ENCODE results near the gene OR5I1.
"Not testable (repeated sequence)": the region's sequence is repeated elsewhere in the genome, so short reads cannot be mapped to it uniquely, and the experiment has no call there.

The OR5I1 gene

DNA sequence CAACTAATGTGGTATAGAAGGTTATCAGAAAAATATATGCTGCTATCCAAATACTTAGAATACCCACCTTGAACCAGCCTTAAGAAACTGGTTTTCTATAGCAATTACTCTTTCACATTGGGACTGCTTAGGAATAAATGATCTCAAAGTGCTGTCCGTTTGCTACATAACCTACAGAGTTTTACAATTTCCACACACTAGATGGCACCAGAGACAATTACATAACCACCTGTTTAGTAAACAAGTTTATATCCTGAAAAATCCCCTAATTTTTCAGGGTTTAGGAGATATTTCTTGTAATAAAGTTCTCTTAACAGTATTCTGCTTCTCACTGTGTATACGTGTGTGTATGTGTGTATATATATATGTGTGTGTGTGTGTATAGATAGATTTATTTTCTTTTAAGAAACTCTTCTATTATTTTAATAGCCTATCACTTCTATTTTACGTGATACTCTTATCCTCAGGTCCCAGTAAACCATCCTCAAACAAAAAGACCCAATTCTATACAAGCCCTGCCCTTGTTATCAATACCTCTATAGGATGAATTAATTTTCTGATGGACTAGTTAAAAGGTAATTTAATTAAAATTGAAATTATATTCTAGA lies 6.7 kb upstream of the OR5I1 start:
- peak; percentile 21 for DNase-seq (ENCODE audit: low read depth)
- H3K4me3 ChIP-seq (ENCODE audit: low read length): no peak overlapping the region
- TF ChIP-seq, protein P1, sequence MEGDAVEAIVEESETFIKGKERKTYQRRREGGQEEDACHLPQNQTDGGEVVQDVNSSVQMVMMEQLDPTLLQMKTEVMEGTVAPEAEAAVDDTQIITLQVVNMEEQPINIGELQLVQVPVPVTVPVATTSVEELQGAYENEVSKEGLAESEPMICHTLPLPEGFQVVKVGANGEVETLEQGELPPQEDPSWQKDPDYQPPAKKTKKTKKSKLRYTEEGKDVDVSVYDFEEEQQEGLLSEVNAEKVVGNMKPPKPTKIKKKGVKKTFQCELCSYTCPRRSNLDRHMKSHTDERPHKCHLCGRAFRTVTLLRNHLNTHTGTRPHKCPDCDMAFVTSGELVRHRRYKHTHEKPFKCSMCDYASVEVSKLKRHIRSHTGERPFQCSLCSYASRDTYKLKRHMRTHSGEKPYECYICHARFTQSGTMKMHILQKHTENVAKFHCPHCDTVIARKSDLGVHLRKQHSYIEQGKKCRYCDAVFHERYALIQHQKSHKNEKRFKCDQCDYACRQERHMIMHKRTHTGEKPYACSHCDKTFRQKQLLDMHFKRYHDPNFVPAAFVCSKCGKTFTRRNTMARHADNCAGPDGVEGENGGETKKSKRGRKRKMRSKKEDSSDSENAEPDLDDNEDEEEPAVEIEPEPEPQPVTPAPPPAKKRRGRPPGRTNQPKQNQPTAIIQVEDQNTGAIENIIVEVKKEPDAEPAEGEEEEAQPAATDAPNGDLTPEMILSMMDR (conservative IDR thresholded peaks at IDR 0.05; ENCODE audit: low read length): peak; percentile 48

DNA sequence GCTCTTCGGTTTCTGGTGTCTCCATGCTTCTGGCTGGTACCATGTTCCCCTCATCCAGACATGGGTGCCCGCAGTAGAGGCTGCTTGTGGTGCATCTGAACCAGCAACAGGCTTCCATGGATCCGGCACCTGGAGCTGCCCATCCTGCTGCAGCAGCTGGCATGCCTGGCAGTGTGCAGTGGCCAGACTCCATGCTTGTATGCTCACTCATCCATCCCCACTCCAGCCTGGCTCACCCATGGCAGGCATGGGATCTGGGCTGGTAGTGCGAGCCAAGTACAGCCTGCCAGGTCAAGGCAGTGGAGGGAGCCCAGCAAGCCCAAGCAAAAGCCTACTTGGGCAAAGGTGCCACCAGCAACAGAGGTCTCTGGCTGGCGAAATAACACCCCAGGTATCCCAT lies 15.7 kb downstream of the OR5I1 start:
- H3K4me3 ChIP-seq (ENCODE audit: low read length): no peak overlapping the region
- DNase-seq (ENCODE audit: low read depth): no peak
- TF ChIP-seq, protein P1 (conservative IDR thresholded peaks at IDR 0.05; ENCODE audit: low read length): no peak

DNA sequence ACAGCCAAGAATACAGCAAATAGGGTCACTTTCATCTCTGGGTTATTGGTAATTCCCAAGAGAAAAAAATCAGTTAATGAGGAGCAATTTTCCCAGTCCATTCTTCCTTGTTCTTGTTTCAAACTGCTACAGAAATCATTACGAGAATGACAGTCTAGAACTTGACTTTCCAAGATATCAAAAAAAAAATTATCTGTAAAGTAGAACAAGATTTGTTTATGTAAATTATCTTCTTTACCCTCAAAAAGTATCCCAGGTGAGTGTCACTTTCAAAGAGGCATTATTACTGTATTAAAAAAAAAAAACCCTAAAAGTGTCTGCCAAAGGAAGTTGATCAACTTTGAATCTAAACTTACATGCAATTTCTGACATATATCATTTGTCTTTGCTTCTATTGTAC lies 21.7 kb downstream of the OR5I1 start, which contains the start of gene OR5W2:
OR5W2 (minus strand) TSS at position 101 of the 400 bp plus-strand sequence; CDS start at position 101, 0 bp downstream.
- DNase-seq (ENCODE audit: low read depth): no peak
- no peak within 1 kb of the TSS for H3K4me3 ChIP-seq (ENCODE audit: low read length)
- TF ChIP-seq, protein P1 (conservative IDR thresholded peaks at IDR 0.05; ENCODE audit: low read length): no peak

DNA sequence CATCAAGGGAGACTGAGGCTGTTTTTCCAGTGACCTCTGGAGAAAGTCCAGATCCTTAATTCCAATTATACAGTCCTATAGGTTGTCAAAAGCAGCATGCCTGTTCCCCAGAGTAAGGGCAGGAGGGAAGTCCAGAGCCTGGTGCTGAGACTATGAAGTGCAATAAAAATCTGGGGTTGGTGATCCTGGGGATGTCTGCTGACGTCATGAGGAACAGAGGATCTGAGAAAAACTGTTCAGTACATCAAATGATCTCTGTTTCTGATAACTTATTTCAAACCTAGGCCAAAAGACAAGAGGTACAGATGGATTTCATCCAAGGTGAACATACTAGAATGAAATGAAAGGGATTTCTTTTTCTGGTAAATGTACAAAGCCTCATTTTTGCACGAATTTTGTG lies 33.9 kb downstream of the OR5I1 start:
- no peak overlapping the region for H3K4me3 ChIP-seq (ENCODE audit: low read length)
- DNase-seq (ENCODE audit: low read depth): no peak
- TF ChIP-seq, protein P1 (conservative IDR thresholded peaks at IDR 0.05; ENCODE audit: low read length): no peak

DNA sequence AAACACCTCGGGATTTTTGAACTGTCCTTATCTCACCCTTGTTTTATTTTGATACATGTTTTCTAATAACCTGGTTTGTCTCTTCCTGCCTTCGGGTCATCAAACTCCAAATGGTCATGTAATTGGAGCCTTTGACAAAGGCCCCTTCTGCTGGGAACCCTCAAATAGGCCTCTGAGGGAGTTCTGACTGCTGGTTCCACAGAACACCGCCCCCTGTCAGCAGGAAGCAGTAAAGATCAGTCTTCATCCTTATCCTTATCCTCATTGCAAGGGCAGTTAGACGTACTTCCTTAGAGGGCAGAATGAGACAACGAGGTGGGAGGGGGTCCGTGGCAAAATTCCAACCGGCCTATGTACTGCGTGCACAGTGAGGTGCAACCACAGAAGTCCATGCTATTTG lies 41.0 kb downstream of the OR5I1 start:
- TF ChIP-seq, protein P1 (conservative IDR thresholded peaks at IDR 0.05; ENCODE audit: low read length): no peak
- no peak overlapping the region for H3K4me3 ChIP-seq (ENCODE audit: low read length)
- no peak for DNase-seq (ENCODE audit: low read depth)

DNA sequence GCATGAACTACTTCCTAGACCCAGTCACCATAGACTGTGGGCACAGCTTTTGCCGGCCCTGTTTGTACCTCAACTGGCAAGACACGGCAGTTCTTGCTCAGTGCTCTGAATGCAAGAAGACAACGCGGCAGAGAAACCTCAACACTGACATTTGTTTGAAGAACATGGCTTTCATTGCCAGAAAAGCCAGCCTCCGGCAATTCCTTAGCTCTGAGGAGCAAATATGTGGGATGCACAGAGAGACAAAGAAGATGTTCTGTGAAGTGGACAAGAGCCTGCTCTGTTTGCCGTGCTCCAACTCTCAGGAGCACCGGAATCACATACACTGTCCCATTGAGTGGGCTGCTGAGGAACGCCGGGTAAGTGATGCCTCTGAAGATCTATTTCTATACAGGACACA lies 50.7 kb downstream of the OR5I1 start:
- not testable (repeated sequence) for H3K4me3 ChIP-seq (ENCODE audit: low read length); DNase-seq (ENCODE audit: low read depth)

All from AG10803 (cell line).